Measurements from ENCODE around the gene COPG1.

DNA sequence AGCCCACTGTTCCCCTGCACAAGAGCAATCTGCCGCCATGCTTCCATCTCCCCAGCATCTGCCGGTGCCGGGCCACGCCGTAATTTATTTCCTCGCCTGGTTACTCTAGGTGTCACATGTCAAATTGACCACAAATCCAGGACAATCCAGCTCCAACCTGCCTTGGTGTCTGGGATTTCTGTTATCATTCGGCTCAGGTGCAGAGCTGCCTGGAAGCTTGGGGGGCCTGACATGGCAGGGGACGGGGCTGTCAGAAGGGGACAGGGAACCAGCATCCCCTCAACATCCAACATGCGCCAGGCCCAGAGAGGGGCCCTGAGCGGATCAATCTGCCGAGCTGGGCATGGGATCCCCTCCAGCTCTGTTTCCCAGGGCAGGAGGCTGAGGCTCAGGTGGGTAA is 77.2 kb downstream of the COPG1 start:
- TF ChIP-seq CTCF (IDR thresholded peaks at IDR 0.05) (no peak), EP300 (IDR thresholded peaks at IDR 0.05) (no peak), POLR2A (IDR thresholded peaks at IDR 0.05) (no peak)
